Keratinocyte (primary cell): Measurements from ENCODE around the gene THSD7B. TPM values are rescaled to one million over a fixed set of nuclear protein-coding genes. Genes with fewer than 3 reads are reported as not detected.
"Not testable (repeated sequence)": the region's sequence is repeated elsewhere in the genome, so short reads cannot be mapped to it uniquely, and the experiment has no call there.

Experiments used
- DNase-seq: peaks from one replicate; pipeline ENCODE4 v3.0.0-alpha.2; 2011; ENCODE audit warnings: low read depth, missing footprints, low spot score
- FAIRE-seq: peaks from 2 replicates; lab custom pipeline; 2011; peaks lifted over from hg19 to GRCh38; lab: Jason Lieb, UNC
- H2AFZ ChIP-seq: 2 replicates; pipeline ENCODE4 v1.6.0; 2012; ENCODE audit warnings: low read length, control low read depth, inconsistent platforms; ENCODE audit not compliant: control insufficient read depth
- H3K27ac ChIP-seq: 2 replicates; pipeline ENCODE4 v1.5.1; 2011; ENCODE audit warnings: low read length; ENCODE audit not compliant: control insufficient read depth, insufficient read depth
- H3K27me3 ChIP-seq: 3 replicates; pipeline ENCODE4 v1.6.0; 2011; ENCODE audit warnings: low read length; ENCODE audit not compliant: control insufficient read depth, insufficient read depth; ENCODE audit errors: extremely low read depth
- H3K36me3 ChIP-seq, 2 experiments: 2 replicates in 1 of 2; 3 replicates in 1 of 2; pipeline ENCODE4 v1.5.1; 2011; ENCODE audit warnings: low read length in 2 of 2, mild to moderate bottlenecking in 1 of 2; ENCODE audit not compliant: control insufficient read depth in 2 of 2, insufficient read depth in 2 of 2; ENCODE audit errors: extremely low read depth in 1 of 2
- H3K4me1 ChIP-seq: 3 replicates; pipeline ENCODE4 v1.5.1; 2011; ENCODE audit warnings: low read length; ENCODE audit not compliant: control insufficient read depth, insufficient read depth; ENCODE audit errors: extremely low read depth
- H3K4me2 ChIP-seq: 3 replicates; pipeline ENCODE4 v1.6.0; 2011; ENCODE audit warnings: low read depth, low read length; ENCODE audit not compliant: control insufficient read depth, insufficient read depth; ENCODE audit errors: extremely low read depth
- H3K4me3 ChIP-seq, 3 experiments: fragments of 200-600 bp in 1 of 3; sonication (generic) in 1 of 3; 2 replicates in 2 of 3; 3 replicates in 1 of 3; pipeline ENCODE4 v1.5.1; 2011 to 2016; ENCODE audit warnings: low read length in 3 of 3, mild to moderate bottlenecking in 3 of 3, control low read depth in 2 of 3, inconsistent platforms in 1 of 3, low read depth in 1 of 3, mixed read lengths in 1 of 3, mixed run types in 1 of 3, moderate library complexity in 1 of 3; ENCODE audit not compliant: control insufficient read depth in 2 of 3, insufficient read depth in 2 of 3; ENCODE audit errors: extremely low read depth in 1 of 3
- H3K79me2 ChIP-seq: 2 replicates; pipeline ENCODE4 v1.6.0; 2012; ENCODE audit warnings: low read length; ENCODE audit not compliant: control insufficient read depth, insufficient read depth
- H3K9ac ChIP-seq: 3 replicates; pipeline ENCODE4 v1.6.0; 2011; ENCODE audit warnings: low read length; ENCODE audit not compliant: control insufficient read depth, insufficient read depth; ENCODE audit errors: extremely low read depth
- H3K9me1 ChIP-seq: 3 replicates; pipeline ENCODE4 v1.6.0; 2011; ENCODE audit warnings: low read length; ENCODE audit not compliant: control insufficient read depth, insufficient read depth; ENCODE audit errors: extremely low read depth
- H3K9me3 ChIP-seq: 2 replicates; pipeline ENCODE4 v1.5.1; 2012; ENCODE audit warnings: low read depth, low read length; ENCODE audit not compliant: control insufficient read depth
- H4K20me1 ChIP-seq: 3 replicates; pipeline ENCODE4 v1.6.0; 2011; ENCODE audit warnings: low read length; ENCODE audit not compliant: control insufficient read depth, insufficient read depth; ENCODE audit errors: extremely low read depth
- CTCF ChIP-seq, 3 experiments: IDR thresholded peaks in 1 of 3; conservative IDR thresholded peaks in 1 of 3; optimal IDR thresholded peaks in 1 of 3; 2 replicates in 2 of 3; 3 replicates in 1 of 3; pipeline versions ENCODE3 to v1.5.1; 2011; ENCODE audit warnings: low read length in 3 of 3, mild to moderate bottlenecking in 3 of 3, moderate library complexity in 2 of 3, control low read depth in 1 of 3, inconsistent platforms in 1 of 3; ENCODE audit not compliant: insufficient read depth in 2 of 3; ENCODE audit errors: extremely low read depth in 1 of 3
- EZH2 ChIP-seq: IDR thresholded peaks from one replicate; pipeline ENCODE4 v1.6.1; 2012; ENCODE audit warnings: inconsistent platforms, mild to moderate bottlenecking, low read length, moderate library complexity
- dilution Hi-C: fragments of 300-500 bp; cut with MboI; formaldehyde crosslinking; loops from one replicate; pipeline ENCODE4 v1.7.0; 2020; ENCODE audit warnings: low sequenced_read_pairs; ENCODE audit not compliant: extremely low pct_ligation_motif_present
- polyA plus RNA-seq, 5 experiments: library from polyadenylated mRNA; depleted of rRNA in 3 of 5; stranded (reverse) in 3 of 5; stranded (forward) in 1 of 5; unstranded in 1 of 5; fragments of >200 nt; gene quantifications; 1 replicate in 1 of 5; 2 replicates in 3 of 5; 3 replicates in 1 of 5; pipeline versions ENCODE4 v1.2.1 to v1.2.3, GENCODE V29; 2011 to 2012; ENCODE audit warnings: missing spikeins in 2 of 5, low read depth in 1 of 5, low replicate concordance in 1 of 5

THSD7B gene
- polyA plus RNA-seq, 1 donor (not counting 4 experiments of a cell fraction or from before 2014, with no cell fraction given): 0.04 TPM

- no peak overlapping the region for H3K27ac ChIP-seq
- no peak overlapping the region for H3K4me3 ChIP-seq
- DNase-seq (no peak), FAIRE-seq (no peak)
- no peaks in the 10 kb centered on the region for H3K4me1 ChIP-seq
- no peak overlapping the region for H3K4me2 ChIP-seq
- no peaks in the 10 kb centered on the region for H3K79me2 ChIP-seq
- H3K27me3 ChIP-seq: no peaks in the 10 kb centered on the region
- H3K9me3 ChIP-seq: no peaks in the 10 kb centered on the region
- H4K20me1 ChIP-seq: no peaks in the 10 kb centered on the region
- H2AFZ ChIP-seq: no peak overlapping the region
- H3K36me3 ChIP-seq: no peaks in the 10 kb centered on the region
- H3K9ac ChIP-seq: no peak overlapping the region
- dilution Hi-C loops: no loop called here
- no peaks in the 10 kb centered on the region for H3K9me1 ChIP-seq
- TF ChIP-seq CTCF (optimal IDR thresholded peaks at IDR 0.05 in 1 of 3, IDR thresholded peaks at IDR 0.05 in 1 of 3, conservative IDR thresholded peaks at IDR 0.05 in 1 of 3; ENCODE audit: extremely low read depth in 1 of 3, insufficient read depth in 2 of 3, low read length in 3 of 3) (no peak), EZH2 (no peak)
Observed at GRCh38 chr2:136751406-136751805, 13.9 kb upstream of the THSD7B start.

GRCh38 chr2:136758504-136758903 is 6.8 kb upstream of the THSD7B start:
- FAIRE-seq, DNase-seq, H2AFZ ChIP-seq, H3K9me3 ChIP-seq, dilution Hi-C loops, H4K20me1 ChIP-seq, H3K4me2 ChIP-seq, H3K36me3 ChIP-seq, H3K9ac ChIP-seq, H3K79me2 ChIP-seq, H3K27me3 ChIP-seq, H3K9me1 ChIP-seq, H3K27ac ChIP-seq, H3K4me1 ChIP-seq, H3K4me3 ChIP-seq: not testable (repeated sequence)
